ENCODE measurements around the gene LTC4S.

The LTC4S gene

DNA sequence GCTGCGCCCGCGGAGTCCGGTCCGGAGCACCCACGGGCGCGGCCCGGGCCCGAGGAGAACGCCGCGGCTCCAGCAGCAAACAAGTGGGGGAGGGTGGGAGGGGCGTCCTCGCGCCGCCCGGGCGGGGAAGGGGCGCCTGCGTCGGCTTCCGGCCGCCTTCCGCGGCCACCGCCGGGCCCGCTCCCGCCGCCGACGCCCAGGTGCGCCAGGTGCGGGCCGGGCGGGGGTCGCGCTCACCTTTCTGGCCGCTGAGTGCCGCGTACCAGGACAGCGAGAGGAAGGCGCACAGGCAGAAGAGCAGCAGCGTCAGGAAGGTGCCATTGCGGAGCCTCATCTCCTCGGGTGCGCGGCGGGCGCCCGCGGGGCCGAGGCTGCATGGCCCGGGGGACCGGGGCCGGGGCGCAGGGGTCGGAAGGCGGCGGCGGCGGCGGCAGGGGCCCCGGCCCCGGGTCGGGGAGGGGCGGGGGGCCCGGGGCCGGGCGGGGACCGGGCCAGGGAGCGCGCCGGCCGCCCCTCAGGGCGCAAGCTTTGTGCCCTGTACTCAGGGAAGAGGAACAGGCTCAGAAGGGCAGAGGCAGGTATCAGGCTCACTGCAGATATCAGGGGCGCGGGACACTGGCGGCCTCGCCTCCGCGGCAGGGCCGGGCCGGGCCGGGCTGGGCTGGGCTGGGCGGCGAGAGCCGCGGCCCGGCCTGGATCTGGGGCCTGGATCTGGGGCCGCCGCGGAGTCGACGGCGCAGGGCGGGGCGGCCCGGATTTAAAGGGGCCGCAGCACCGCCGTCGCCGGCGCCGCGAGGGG lies 12.7 kb downstream of the LTC4S start, which contains the start of gene MGAT4B:
Gene MGAT4B, minus strand, starts transcription at position 617 of the 799 bp plus-strand sequence. Its CDS starts 283 bp downstream, at position 334.
- DNase-seq (ENCODE audit: low read depth, low spot score): no peak

DNA sequence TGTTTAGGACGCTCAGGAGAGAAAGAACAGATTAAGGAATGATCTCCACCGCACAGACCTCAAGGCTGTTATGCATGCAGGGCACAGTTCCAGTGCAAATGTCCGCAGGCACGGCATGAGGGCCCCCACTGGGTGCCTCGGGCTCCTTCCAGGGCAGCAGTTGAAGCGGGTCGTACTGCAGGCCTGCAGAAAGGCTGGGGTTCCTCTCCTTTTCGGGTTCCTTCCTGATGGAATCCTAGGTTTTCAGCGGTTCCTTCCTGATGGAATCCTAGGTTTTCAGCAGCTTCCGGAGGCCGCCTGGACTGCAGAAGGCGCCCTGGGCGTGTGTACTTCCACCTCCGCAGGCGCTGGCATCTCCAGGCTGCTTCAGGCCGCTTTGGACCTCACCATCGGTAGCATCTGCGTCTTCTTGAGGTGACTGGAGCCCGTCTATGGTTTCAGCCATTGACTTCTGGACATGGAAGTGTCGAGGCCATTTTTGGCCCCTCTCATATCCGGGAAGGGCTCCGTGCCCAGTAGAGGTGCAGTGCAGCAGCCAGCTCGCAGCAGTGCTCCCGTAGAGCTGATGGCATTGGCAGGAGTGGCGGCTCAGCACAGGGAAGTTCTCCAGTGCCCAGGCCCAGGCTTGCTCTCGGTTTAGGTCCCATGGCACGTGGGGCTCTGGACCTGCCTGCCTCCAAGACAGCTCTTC lies 18.5 kb downstream of the LTC4S start:
- no peak for DNase-seq (ENCODE audit: low read depth, low spot score)

DNA sequence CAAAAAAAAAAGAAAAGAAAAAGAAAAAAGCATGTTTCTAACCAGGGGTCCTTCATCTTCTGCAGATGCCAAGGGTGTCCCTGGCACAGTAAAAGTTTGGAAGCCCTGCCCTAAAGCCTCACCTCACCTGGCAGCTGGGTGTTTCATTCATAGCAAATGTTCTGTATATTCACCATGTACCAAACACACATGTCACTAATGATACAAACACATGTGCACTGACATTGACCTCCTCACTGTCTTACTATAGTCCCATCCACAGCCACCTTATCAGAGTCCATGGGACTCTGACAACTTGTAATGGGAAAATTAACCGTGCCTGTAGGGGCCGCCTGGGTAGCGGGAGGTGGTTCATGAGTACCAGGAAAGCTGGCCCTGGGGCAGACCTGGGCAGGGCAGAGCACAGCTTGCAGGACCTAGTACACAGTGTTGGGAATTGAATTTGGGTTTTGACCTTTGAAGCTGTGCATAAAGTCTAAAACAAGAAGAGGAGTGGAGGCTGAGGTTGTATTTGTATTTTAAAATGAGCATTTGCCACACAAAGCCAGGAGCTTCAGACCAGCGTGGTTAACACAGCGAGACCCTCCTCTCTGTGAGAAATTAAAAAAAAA lies 19.3 kb downstream of the LTC4S start:
- no peak for DNase-seq (ENCODE audit: low read depth, low spot score)

DNA sequence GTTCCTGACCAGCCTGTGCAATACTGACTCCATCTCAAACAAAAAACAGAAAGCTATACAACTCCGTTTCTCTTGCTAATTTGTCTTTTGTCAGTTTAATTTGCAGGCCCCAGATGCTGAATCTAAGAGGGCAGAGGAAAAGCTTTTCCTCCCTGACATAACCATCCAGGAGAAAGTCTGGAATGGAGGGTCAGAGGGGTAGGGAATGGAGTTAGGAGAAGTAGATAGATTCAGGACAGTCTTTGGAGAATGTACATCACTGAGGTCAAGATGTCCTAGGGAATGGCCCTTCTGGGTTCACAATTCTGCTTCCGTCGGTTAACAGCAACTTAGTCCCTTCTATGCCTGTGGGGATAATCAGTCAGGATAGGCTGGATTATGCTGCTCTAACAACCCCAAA lies 20.3 kb downstream of the LTC4S start:
- DNase-seq (ENCODE audit: low read depth, low spot score): no peak

DNA sequence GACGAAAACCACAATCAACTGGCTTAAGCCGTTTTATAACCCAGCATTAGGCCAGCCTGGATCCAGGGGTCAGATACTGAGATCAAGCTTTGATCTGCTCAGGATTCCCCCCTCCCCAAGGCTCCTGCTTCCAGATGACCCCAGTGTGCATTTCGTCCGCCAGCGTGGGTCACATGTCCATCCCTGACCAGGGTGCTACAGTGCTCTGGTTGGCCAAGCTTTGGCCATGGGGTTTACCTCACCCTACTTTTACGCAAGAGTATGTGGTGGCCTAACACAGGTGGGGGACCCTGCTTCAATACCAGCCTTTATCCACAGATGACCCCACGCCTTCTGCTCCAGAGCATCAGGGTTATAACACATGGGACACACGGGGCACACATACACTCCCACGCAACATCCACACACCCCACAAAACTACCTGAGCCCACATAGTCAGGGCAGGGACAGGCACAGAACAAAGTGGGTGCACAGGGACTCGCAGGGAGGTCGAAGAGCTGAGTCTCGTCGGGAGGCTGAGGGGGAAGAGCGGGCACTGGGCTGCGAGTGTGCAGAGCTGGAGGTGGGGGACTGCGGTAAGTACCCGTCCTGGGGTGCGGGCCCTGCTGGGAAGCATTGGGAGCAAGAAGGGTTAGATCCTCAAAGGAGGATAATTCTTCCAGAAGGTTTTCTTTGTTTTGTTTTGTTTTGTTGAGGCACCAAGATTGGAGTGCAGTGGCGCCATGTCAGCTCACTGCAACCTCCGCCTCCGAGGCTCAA lies 21.9 kb downstream of the LTC4S start:
- DNase-seq (ENCODE audit: low read depth, low spot score): no peak

DNA sequence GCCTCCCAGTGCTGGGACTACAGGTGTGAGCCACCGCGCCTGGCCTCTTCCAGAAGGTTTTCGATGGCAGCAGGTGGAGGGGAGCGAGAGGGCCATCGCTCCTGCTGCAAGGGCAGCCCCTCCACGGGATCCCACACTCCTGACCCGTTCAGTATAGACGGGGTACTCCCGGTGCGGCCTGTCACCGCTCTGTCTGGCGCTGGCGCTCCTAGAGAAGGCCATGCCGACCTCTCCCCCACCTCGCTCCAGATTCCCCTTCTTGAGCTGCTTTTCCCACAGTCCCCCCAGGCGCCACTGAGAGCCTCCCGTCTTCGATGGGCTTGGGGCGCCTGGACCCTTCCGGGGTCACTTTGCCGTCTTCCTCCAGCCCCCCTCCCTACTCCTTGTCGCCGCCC lies 22.6 kb downstream of the LTC4S start:
- no peak for DNase-seq (ENCODE audit: low read depth, low spot score)

DNA sequence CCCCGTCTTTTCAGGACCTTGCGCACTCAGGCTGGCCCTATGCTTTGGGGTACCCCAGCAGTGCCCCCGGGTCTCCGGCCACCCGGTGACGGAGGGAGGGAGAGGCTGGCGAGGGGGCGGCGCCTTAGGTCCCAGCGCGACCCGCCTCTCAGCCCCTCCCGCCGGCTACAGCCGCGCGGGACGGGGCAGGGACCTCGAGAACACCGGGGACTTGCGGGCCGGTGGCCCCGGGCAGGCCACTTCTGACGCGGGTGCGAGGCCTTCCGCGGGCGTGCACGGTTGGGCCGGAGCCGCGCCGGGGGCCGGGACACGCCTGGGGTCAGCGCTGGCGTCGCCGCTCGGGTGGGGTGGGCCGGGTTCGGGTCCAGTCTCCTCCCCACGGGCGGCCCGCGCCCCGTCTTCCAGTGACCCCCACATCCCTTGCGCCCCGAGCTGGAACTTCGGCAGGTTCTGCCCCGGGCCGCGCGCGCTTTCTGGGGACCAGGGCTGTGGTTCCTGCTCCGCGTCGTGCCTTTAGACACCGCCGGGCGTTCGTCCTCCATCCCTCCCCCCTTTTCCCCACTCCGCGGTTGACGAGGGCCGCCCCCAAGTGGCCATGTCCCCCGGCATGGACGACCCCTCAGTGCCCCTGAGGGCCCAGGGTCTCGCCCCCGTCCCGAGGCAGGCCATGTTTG lies 23.1 kb downstream of the LTC4S start:
- DNase-seq (ENCODE audit: low read depth, low spot score): no peak

DNA sequence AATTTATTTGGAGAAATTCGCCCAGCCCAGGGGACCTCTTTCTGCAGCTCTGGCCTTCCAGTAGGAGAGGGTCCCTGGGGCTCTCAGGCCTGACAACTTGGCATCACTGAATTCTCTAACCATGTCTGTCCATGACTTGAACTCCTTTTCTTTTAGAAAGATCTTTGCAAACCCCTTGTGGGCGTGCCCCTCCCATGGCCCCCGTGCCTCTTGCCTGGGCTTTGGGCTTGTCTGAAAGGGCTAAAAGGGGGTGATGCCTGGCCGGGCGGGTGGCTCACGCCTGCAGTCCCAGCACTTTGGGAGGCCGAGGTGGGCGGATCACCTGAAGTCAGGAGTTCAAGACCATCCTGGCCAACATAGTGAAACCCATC lies 23.7 kb downstream of the LTC4S start:
- DNase-seq (ENCODE audit: low read depth, low spot score): no peak

DNA sequence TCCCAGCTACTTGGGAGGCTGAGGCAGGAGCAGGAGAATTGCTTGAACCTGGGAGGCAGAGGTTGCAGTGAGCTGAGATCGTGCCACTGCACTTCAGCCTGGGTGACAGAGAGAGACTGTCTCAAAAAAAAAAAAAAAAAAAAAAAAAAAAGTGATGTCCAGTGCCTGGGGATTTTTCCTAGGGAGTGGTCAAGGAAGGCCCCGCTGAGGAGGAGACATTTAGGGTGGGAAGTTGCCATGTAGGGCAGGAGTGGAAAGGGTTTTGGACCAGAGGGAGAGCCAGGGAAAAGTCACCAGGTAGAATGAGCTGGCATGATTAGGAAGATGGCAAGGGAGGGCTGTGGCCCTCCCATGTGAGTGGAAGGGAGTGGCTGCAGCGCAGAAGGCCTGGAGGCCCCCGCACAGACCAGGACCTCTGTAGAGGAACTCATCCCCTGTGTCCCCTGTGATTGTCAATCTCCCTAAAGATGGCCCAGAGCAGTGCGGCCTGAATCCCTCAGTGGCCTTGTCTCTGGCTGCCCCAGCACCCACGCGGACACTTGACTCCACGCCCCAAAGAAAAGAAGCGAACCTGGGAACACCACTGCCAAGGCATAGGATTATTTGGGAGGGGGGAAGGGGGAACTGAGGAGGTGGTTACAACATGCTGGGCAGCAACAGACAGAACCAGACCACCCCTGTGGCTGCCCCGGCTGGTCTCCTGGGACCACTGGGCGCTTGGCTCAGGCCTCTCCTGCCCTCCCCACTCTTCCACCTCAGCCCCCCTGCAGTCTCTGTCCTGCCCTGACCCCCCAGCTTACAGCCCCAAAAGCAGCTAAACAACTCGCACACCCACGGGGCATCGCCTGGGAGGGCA lies 24.3 kb downstream of the LTC4S start:
- DNase-seq (ENCODE audit: low read depth, low spot score): no peak

DNA sequence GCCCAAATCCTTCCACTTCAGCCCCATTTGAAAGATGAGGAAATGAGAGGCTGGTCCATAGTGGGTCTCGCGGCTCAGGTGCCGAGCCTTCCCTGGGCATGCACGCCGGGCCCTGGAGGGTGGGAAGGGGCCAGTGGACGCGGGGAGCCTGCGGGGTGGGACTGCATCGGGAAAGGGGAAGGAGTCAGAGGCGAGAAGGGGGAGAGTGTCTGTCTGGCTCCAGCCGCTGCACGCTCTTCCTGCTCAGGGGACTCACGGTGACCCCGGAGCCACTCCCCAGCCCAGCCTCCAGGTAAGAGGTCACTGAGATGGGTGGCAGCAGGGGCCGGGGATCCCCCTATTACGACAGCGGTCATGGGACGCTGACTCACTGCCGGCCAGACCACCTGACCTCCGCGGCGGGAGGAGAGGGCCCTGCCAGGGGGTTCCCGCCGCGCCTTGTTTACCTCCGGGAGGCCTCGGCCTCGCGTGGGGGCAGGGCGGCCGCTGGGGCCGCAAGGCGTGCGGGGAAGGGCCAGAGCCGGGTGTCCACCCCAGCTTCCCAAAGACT lies 25.0 kb downstream of the LTC4S start:
- peak; percentile 87 for DNase-seq (ENCODE audit: low read depth, low spot score)

DNA sequence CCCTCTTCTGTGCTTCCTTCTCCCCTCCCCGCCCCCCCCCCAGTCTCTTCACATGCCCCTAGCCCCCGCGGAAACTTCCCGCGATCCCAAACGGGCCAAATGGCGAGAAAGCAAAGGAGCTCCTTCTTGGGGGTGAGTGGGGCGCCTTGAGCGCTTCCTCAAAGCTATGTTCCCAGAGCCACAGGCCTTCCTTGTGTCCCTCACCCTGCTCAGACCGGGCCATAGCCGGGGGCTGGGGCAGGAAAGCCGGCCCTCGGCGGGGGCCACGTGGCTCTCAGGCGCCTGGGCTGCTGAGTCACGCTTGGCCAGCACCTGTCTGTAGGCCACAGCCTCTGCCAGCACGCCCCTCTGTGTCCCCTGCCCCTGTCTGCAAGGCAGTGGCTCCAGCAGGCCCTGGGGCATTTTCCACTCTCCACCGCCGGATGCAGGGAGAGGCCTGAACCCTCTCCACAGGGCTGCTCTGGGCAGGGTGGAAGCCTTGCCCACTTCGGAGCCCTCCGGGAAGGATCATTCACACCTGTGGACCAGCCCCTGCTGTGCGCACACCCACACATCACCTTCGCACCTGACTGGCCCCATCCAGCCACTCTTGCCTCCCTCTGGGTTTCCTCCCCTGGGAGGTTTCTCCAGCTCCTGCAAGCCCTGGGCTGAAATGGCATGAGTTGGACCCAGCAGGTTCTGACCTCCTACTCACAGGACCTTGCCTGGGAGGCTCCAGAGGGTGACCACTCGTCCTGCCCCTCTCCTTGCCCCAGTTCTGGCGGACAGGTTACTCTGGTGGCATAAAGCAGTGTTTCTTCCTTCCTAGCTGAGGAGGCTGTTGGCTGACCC lies 25.7 kb downstream of the LTC4S start:
- DNase-seq (ENCODE audit: low read depth, low spot score): no peak

DNA sequence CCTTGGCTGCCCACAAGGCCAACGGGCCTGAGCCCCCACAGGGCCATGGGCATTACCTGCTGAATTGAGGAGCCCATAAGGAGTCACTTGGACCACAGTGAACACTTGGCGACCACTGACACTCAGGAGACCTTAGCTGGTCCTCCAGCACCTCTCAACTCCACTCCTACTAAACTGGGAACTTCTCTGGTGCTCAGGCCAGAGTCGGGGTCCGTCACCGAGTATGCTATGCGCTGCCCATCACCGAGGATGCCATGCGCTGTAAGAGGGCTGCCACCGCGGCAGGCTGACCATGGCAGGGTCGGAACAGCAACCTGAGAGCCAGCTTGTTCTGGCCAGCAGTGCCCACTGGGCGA lies 26.3 kb downstream of the LTC4S start:
- no peak for DNase-seq (ENCODE audit: low read depth, low spot score)

DNA sequence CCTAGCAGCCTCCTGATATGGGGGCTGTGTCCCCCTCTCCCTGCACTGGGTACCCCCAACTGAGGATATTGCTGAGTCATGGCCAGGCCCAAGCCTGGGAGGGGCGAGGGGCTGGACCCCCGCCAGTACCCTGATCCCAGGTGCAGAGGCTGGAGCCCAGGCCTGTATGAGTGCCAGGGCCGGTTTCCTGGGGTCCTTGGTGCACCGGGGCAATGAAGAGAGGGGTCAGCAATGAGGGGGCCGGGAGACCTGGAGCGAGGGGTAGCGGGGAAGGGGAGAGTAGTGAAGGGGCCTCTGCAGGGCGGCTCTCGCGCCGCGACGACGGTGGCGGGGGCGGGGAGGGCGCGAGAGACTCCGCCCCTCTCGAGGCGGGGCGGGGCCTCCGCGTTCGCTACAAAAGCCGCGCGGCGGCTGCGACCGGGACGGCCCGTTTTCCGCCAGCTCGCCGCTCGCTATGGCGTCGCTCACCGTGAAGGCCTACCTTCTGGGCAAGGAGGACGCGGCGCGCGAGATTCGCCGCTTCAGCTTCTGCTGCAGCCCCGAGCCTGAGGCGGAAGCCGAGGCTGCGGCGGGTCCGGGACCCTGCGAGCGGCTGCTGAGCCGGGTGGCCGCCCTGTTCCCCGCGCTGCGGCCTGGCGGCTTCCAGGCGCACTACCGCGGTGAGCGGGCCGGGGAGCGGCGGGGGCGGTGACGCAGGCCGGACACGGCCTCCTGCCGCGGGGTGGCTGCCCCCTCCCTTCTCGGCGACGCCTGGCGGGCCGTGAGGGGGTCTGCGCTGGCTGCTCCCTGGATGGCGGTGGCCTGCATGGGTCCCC lies 26.9 kb downstream of the LTC4S start, which contains the start of gene SQSTM1:
Gene SQSTM1, plus strand, starts transcription at position 423 of the 815 bp plus-strand sequence. Its CDS starts 32 bp downstream, at position 455.
- DNase-seq (ENCODE audit: low read depth, low spot score): no peak

DNA sequence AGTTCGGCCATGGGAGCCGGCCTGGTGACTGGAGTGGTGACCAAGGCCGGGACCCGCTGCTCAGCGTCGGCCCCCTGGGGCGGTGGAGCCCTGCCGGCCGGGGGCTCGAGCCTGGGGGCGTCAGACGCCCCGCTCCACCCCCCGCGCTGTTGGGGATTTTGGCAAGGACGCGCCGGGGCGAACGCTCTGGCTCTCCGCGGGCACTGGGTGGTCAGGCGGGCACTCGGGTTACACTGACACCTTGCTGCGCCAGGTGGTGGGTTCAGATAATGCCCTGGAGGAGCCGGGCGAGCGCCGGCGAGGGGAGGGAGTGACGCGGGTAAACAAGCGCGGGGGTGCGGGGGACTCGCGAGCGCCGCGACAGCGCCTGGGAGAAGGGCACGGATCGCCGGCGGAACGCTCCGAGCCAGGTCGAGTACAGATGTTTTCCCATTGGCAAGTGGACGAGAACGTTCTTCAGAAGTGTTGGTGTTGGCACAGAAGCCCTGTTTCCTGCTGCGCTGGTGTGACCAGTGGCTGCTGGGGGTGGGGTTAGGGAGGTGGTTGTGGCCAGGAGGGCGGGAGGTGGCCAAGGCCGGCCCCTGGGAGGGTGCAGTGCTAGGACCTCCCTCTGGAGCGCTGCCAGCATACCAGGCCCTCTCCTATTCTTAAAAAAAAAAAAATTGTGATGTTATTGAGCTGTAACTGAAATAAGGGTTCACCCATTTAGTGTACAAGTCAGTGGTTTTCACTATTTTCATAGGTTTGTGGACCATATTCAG lies 27.7 kb downstream of the LTC4S start:
- peak; percentile 89 for DNase-seq (ENCODE audit: low read depth, low spot score)

DNA sequence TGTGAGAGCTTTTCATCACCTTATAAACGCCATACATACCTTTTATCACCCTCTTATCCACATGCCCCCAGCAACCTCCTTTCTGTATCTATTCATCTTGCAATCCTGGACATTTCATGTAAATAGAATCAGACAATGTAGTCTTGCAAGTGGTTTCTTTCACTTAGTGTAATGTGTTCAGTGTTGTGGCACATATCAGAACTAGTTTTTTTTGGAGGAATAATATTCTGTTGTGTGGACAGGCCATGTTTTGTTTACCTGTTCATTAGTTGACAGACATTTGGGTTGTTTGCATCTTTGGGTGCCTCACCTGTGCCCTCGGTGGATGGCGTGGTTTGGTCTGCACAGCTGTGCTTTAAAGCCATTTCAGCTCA lies 28.3 kb downstream of the LTC4S start:
- DNase-seq (ENCODE audit: low read depth, low spot score): no peak

DNA sequence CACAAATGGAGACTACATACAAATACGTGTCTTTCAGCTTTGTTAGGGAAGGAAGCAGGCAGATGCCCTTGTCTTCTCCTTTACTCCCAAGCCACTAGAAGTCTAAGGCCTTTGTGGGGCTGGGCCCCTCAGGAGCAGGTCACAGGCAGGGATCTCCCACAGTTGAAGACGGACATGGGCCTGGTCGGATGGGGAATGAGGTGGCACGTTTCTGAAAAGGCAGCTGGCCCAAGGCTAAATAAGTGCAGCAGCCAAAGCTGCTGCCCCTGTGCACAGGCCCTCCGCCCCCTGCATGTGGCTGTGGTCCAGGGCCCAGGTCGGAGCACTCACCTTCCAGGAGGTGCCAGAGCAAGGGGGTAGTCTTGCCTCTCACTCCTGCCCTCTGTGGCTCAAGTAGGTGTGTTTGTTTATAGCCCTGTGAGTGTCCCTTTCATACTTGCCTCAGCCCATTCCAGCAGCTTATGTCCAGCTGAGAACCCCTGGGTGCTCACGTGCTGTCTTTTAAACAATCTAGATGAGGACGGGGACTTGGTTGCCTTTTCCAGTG lies 28.7 kb downstream of the LTC4S start:
- DNase-seq (ENCODE audit: low read depth, low spot score): no peak
